HG02973 (cell line): ENCODE data around the gene COMMD1.
"Not testable (repeated sequence)": the region's sequence is repeated elsewhere in the genome, so short reads cannot be mapped to it uniquely, and the experiment has no call there.

Experiments used
- ATAC-seq: cut with Tn5 transposase; IDR thresholded peaks from one replicate; pipeline ENCODE4 v1.9.1; 2021; ENCODE audit warnings: moderate library complexity; ENCODE audit not compliant: unreplicated experiment

The COMMD1 gene

GRCh38 chr2:61905372-61906185, at the start of gene COMMD1:
Gene COMMD1 (plus strand): TSS chr2:61905674. CDS start chr2:61905679, 5 bp downstream.
- ATAC-seq = peak; percentile 97

- no peak for ATAC-seq
Observed at GRCh38 chr2:61857224-61857623, 48.2 kb upstream of the COMMD1 start.

GRCh38 chr2:61862085-61862484, 43.4 kb upstream of the COMMD1 start:
- no peak for ATAC-seq

- ATAC-seq = not testable (repeated sequence)
Observed at GRCh38 chr2:61866482-61867089, 38.9 kb upstream of the COMMD1 start.

- no peak for ATAC-seq
Observed at GRCh38 chr2:61876400-61876799, 29.1 kb upstream of the COMMD1 start.

GRCh38 chr2:61877571-61878245, 27.8 kb upstream of the COMMD1 start:
- no peak for ATAC-seq

- no peak for ATAC-seq
Observed at GRCh38 chr2:61878761-61879160, 26.7 kb upstream of the COMMD1 start.

- not testable (repeated sequence) for ATAC-seq
Observed at GRCh38 chr2:61879351-61879750, 26.1 kb upstream of the COMMD1 start.

- no peak for ATAC-seq
Observed at GRCh38 chr2:61882850-61883249, 22.6 kb upstream of the COMMD1 start.

- no peak for ATAC-seq
Observed at GRCh38 chr2:61885896-61886603, 19.4 kb upstream of the COMMD1 start.

- no peak for ATAC-seq
Observed at GRCh38 chr2:61887717-61888266, 17.7 kb upstream of the COMMD1 start.

GRCh38 chr2:61888267-61889055, 17.0 kb upstream of the COMMD1 start, which contains the start of gene CCT4:
Gene CCT4 (minus strand): TSS chr2:61888656. CDS start chr2:61888507, 149 bp downstream.
- ATAC-seq = peak; percentile 76

GRCh38 chr2:61898810-61899209, 6.7 kb upstream of the COMMD1 start:
- ATAC-seq = no peak

GRCh38 chr2:61900281-61900680, 5.2 kb upstream of the COMMD1 start:
- no peak for ATAC-seq

- ATAC-seq = peak; percentile 10
Observed at GRCh38 chr2:61906186-61906470, 654 bp downstream of the COMMD1 start.

GRCh38 chr2:61909116-61909515, 3.6 kb downstream of the COMMD1 start:
- no peak for ATAC-seq

GRCh38 chr2:61910603-61911002, 5.1 kb downstream of the COMMD1 start:
- no peak for ATAC-seq

GRCh38 chr2:61911510-61911909, 6.0 kb downstream of the COMMD1 start:
- no peak for ATAC-seq

- not testable (repeated sequence) for ATAC-seq
Observed at GRCh38 chr2:61914794-61915193, 9.3 kb downstream of the COMMD1 start.

GRCh38 chr2:61920548-61920947, 15.1 kb downstream of the COMMD1 start:
- no peak for ATAC-seq
